Prostate gland (tissue), 2 donors: ENCODE data around the gene TMED7. TPM values are rescaled to one million over a fixed set of nuclear protein-coding genes. Genes with fewer than 3 reads are reported as not detected.
A peak's percentile ranks its signal among the peaks of the same experiment; 100 is the strongest.

Experiments used
- DNase-seq: peaks from one replicate; pipeline ENCODE4 v3.0.0-alpha.2; 2019; ENCODE audit warnings: low spot score
- H3K27ac ChIP-seq, 2 donors: fragments of 200-600 bp; sonication (generic); 2 replicates each; pipeline ENCODE4 v1.5.1; 2017 to 2019
- H3K27me3 ChIP-seq: fragments of 200-600 bp; sonication (generic); replicated peaks from 2 replicates; pipeline ENCODE4 v1.5.1; 2019; ENCODE audit not compliant: insufficient read depth
- H3K36me3 ChIP-seq, 2 donors: fragments of 200-600 bp; sonication (generic); 1 replicate in 1 of 2; 2 replicates in 1 of 2; pipeline versions ENCODE4 v1.5.1 to v1.8.1; 2017 to 2019
- H3K4me1 ChIP-seq: fragments of 200-600 bp; sonication (generic); replicated peaks from 2 replicates; pipeline ENCODE4 v1.5.1; 2019
- H3K4me3 ChIP-seq, 2 donors: fragments of 200-600 bp; sonication (generic); 2 replicates each; pipeline ENCODE4 v1.5.1; 2017 to 2019
- H3K9me3 ChIP-seq: fragments of 200-600 bp; sonication (generic); 2 replicates; pipeline ENCODE4 v1.5.1; 2017
- CTCF ChIP-seq, 4 experiments: fragments of 200-600 bp in 2 of 4; fragments of 450-650 bp in 2 of 4; sonication (generic) in 2 of 4; IDR thresholded peaks; 1 replicate in 3 of 4; 2 replicates in 1 of 4; pipeline ENCODE4 v1.5.1; 2016 to 2019; ENCODE audit warnings: antibody characterized with exemption in 4 of 4, mild to moderate bottlenecking in 2 of 4, moderate library complexity in 2 of 4
- POLR2A ChIP-seq: fragments of 450-650 bp; IDR thresholded peaks from one replicate; pipeline ENCODE4 v1.6.1; 2016; ENCODE audit warnings: antibody characterized with exemption, mild to moderate bottlenecking
- POLR2AphosphoS5 ChIP-seq: sonication (generic); formaldehyde crosslinking; IDR thresholded peaks from one replicate; pipeline ENCODE4 v1.6.1; 2017; ENCODE audit warnings: antibody characterized with exemption
- WGBS: methylation state at CpG from one replicate; pipeline ENCODE4 v1.1.5; 2018; 5-methylcytosine and 5-hydroxymethylcytosine counted together
- intact Hi-C: fragments of 100-400 bp; cut with DNase I; formaldehyde crosslinking; loops from one replicate; pipeline ENCODE4 v1.14.2; 2022
- total RNA-seq, 2 donors: library from RNA; depleted of rRNA; stranded (reverse); fragments of >200 nt; gene quantifications; one replicate each; pipeline ENCODE4 v1.1.0, GENCODE V29; 2016

The TMED7 gene
- total RNA-seq, 2 donors from 2014 or later, result 109 to 155 TPM

- no peaks in the 10 kb centered on the region for H3K27me3 ChIP-seq
- TF ChIP-seq POLR2AphosphoS5 (peak; percentile 66), CTCF (IDR thresholded peaks at IDR 0.05) (peak; percentile 73 to 89 (median 80)), POLR2A (no peak)
- H3K4me3 ChIP-seq, result peak overlapping the region; percentile 17 to 27
- H3K9me3 ChIP-seq, result no peaks in the 10 kb centered on the region
- peak overlapping the region; percentile 49 to 68 for H3K27ac ChIP-seq
- DNase-seq, result peak; percentile 85
- no peaks in the 10 kb centered on the region for H3K36me3 ChIP-seq
- 3% methylated on average over 8 of the region's 8 CpGs for WGBS
- intact Hi-C loops, result no loop called here
- no peaks in the 10 kb centered on the region for H3K4me1 ChIP-seq
Measured at GRCh38 chr5:115634343-115635132, 8.7 kb upstream of the TMED7 start.

- Histone ChIP-seq H3K4me1 (no peaks in the 10 kb centered on the region), H3K4me3 (no peak overlapping the region), H3K27ac (no peak overlapping the region), H3K27me3 (no peaks in the 10 kb centered on the region), H3K9me3 (no peaks in the 10 kb centered on the region), H3K36me3 (no peaks in the 10 kb centered on the region)
- WGBS, result 92% methylated on average over 1 of the region's 1 CpG
- TF ChIP-seq CTCF (IDR thresholded peaks at IDR 0.05) (no peak), POLR2A (no peak), POLR2AphosphoS5 (no peak)
- intact Hi-C loops, result loop anchor here (5.0 to 10.0 kb wide), 2 partner anchors 85 to 212 kb away; partner anchors contain the start of genes AP3S1, ATG12 and FEM1C
- DNase-seq, result no peak
Measured at GRCh38 chr5:115629903-115630302, 4.1 kb upstream of the TMED7 start.

- TF ChIP-seq POLR2A (no peak), POLR2AphosphoS5 (no peak)
- Histone ChIP-seq H3K36me3 (no peaks in the 10 kb centered on the region), H3K27ac (no peak overlapping the region), H3K4me1 (no peaks in the 10 kb centered on the region), H3K9me3 (no peaks in the 10 kb centered on the region), H3K27me3 (no peaks in the 10 kb centered on the region), H3K4me3 (no peak overlapping the region)
- intact Hi-C loops, result loop anchor here (5.0 to 10.0 kb wide), 2 partner anchors 83 to 215 kb away; partner anchors contain the start of genes AP3S1, ATG12 and FEM1C
- no peak for DNase-seq
- 74% methylated on average over 5 of the region's 5 CpGs for WGBS
Measured at GRCh38 chr5:115627295-115627865, 1.5 kb upstream of the TMED7 start.

GRCh38 chr5:115626445-115626823 is 598 bp upstream of the TMED7 start:
- TF ChIP-seq POLR2AphosphoS5 (no peak), POLR2A (no peak), CTCF (IDR thresholded peaks at IDR 0.05) (no peak)
- peak overlapping the region; percentile 92 to 95 for H3K27ac ChIP-seq
- DNase-seq, result no peak
- H3K9me3 ChIP-seq, result no peaks in the 10 kb centered on the region
- H3K4me1 ChIP-seq, result no peaks in the 10 kb centered on the region
- intact Hi-C loops, result loop anchor here (5.0 to 10.0 kb wide), 2 partner anchors 82 to 216 kb away; partner anchors contain the start of genes AP3S1, ATG12 and FEM1C
- H3K27me3 ChIP-seq, result no peaks in the 10 kb centered on the region
- no peaks in the 10 kb centered on the region for H3K36me3 ChIP-seq
- peak overlapping the region; percentile 69 to 84 for H3K4me3 ChIP-seq
- WGBS, result 0% methylated on average over 9 of the region's 9 CpGs

GRCh38 chr5:115624994-115625393 is 842 bp downstream of the TMED7 start:
- DNase-seq, result no peak
- no peak for TF ChIP-seq POLR2AphosphoS5
- TF ChIP-seq POLR2A, result no peak
- TF ChIP-seq CTCF (IDR thresholded peaks at IDR 0.05), result no peak
- Histone ChIP-seq H3K36me3 (no peaks in the 10 kb centered on the region), H3K4me1 (no peaks in the 10 kb centered on the region), H3K4me3 (peak overlapping the region; percentile 69 to 84), H3K27ac (peak overlapping the region; percentile 92 to 95), H3K9me3 (no peaks in the 10 kb centered on the region), H3K27me3 (no peaks in the 10 kb centered on the region)
- intact Hi-C loops, result loop anchor here (5.0 to 10.0 kb wide), 2 partner anchors 80 to 217 kb away; partner anchors contain the start of genes AP3S1, ATG12 and FEM1C
- 27% methylated on average over 3 of the region's 3 CpGs for WGBS
